ENCODE data around the gene PTHLH. TPM values are rescaled to one million over a fixed set of nuclear protein-coding genes. Genes with fewer than 3 reads are reported as not detected.

PTHLH gene
- total and polyA plus RNA-seq, 2 experiments from 2014 or later = not detected

- Mint-ChIP-seq H3K36me3 (ENCODE audit: low read depth) (no peaks in the 10 kb centered on the region), H3K27me3 (ENCODE audit: insufficient read depth, low read depth, poor library complexity) (no peaks in the 10 kb centered on the region), H3K4me1 (peaks cover 14% of the 10 kb centered on the region; the same call in 2 of the 3 replicates), H3K27ac (no peak overlapping the region), H3K9me3 (no peaks in the 10 kb centered on the region), H3K4me3 (no peak overlapping the region)
- H3K4me3 ChIP-seq = no peak overlapping the region
- TF ChIP-seq NANOG (IDR thresholded peaks at IDR 0.05; ENCODE audit: borderline replicate concordance) (no peak), ZNF114 (CRISPR knock-in tag; IDR thresholded peaks at IDR 0.05) (no peak), ZNF331 (CRISPR knock-in tag; IDR thresholded peaks at IDR 0.05; ENCODE audit: low read depth) (no peak), EZH2phosphoT487 (IDR thresholded peaks at IDR 0.05; ENCODE audit: unreplicated experiment) (no peak), JUNB (IDR thresholded peaks at IDR 0.05; ENCODE audit: unreplicated experiment) (no peak), REST (IDR thresholded peaks at IDR 0.05; ENCODE audit: unreplicated experiment) (no peak), CREB1 (CRISPR knock-in tag; IDR thresholded peaks at IDR 0.05; ENCODE audit: low read depth) (no peak), ETS1 (IDR thresholded peaks at IDR 0.05) (no peak), ZNF462 (CRISPR knock-in tag; IDR thresholded peaks at IDR 0.05) (no peak; the same call in 1 of the 2 replicates), CTCF (conservative IDR thresholded peaks at IDR 0.05; ENCODE audit: low read depth in 2 of 2) (no peak), POLR2AphosphoS5 (IDR thresholded peaks at IDR 0.05; ENCODE audit: low read depth) (no peak), STAT1 (IDR thresholded peaks at IDR 0.05; ENCODE audit: unreplicated experiment) (no peak)
- 0 out of 2 replicates have a peak overlapping the region, but pooled peaks have one; percentile 5 for H3K4me2 ChIP-seq
- H3K27ac ChIP-seq (ENCODE audit: low read depth) = no peak overlapping the region
- H3K9me2 ChIP-seq (ENCODE audit: insufficient read depth) = peaks cover 13% of the 10 kb centered on the region
- H4K20me1 ChIP-seq (replicated peaks; ENCODE audit: insufficient read depth) = no peaks in the 10 kb centered on the region
- ATAC-seq = peak; percentile 51; the same call in 2 of the 3 replicates
- H3F3A ChIP-seq (replicated peaks; ENCODE audit: low read depth) = no peaks in the 10 kb centered on the region
- 0 out of 2 replicates have a peak overlapping the region, but pooled peaks have one; percentile 35 for H2AFZ ChIP-seq
- no peak for DNase-seq (ENCODE audit: low spot score)
- H3K27me3 ChIP-seq (ENCODE audit: insufficient read depth) = no peaks in the 10 kb centered on the region
- no peaks in the 10 kb centered on the region for H3K36me3 ChIP-seq (ENCODE audit: insufficient read depth)
- peaks cover 4% of the 10 kb centered on the region; the same call in 1 of the 2 replicates for H3K4me1 ChIP-seq (ENCODE audit: insufficient read depth)
- H3K79me2 ChIP-seq (replicated peaks; ENCODE audit: insufficient read depth) = no peaks in the 10 kb centered on the region
Observed at GRCh38 chr12:27996761-27997160, 24.2 kb upstream of the PTHLH start.

Measured in GM23338 (cell line).